Middle frontal gyrus (tissue), 1 donor: ENCODE results near the gene CXCR3.
A peak's percentile ranks its signal among the peaks of the same experiment; 100 is the strongest.
"Not testable (repeated sequence)": the region's sequence is repeated elsewhere in the genome, so short reads cannot be mapped to it uniquely, and the experiment has no call there.

Experiments used
- DNase-seq: peaks from one replicate; pipeline ENCODE4 v3.0.0-alpha.2; 2015; ENCODE audit warnings: low spot score; ENCODE audit errors: extremely low spot score

The CXCR3 gene

GRCh38 chrX:71618303-71618721, at the start of gene CXCR3:
Gene CXCR3 (minus strand): TSS chrX:71618511. CDS start chrX:71618449, 62 bp downstream.
- no peak for DNase-seq

GRCh38 chrX:71667328-71668247, 49.3 kb upstream of the CXCR3 start, which contains the start of gene LOC101059915:
Gene LOC101059915 (plus strand): TSS chrX:71667546.
- no peak for DNase-seq

- DNase-seq: no peak
Measured at GRCh38 chrX:71666240-71667223, 48.2 kb upstream of the CXCR3 start.

- no peak for DNase-seq
Measured at GRCh38 chrX:71665747-71666146, 47.4 kb upstream of the CXCR3 start.

- DNase-seq: no peak
Measured at GRCh38 chrX:71664889-71665491, 46.7 kb upstream of the CXCR3 start.

GRCh38 chrX:71664202-71664601, 45.9 kb upstream of the CXCR3 start:
- not testable (repeated sequence) for DNase-seq

GRCh38 chrX:71663238-71663637, 44.9 kb upstream of the CXCR3 start:
- not testable (repeated sequence) for DNase-seq

- not testable (repeated sequence) for DNase-seq
Measured at GRCh38 chrX:71662654-71663053, 44.3 kb upstream of the CXCR3 start.

GRCh38 chrX:71661919-71662318, 43.6 kb upstream of the CXCR3 start:
- DNase-seq: no peak

- DNase-seq: no peak
Measured at GRCh38 chrX:71660562-71661416, 42.5 kb upstream of the CXCR3 start.

GRCh38 chrX:71659959-71660358, 41.6 kb upstream of the CXCR3 start:
- no peak for DNase-seq

GRCh38 chrX:71659342-71659741, 41.0 kb upstream of the CXCR3 start:
- DNase-seq: no peak

GRCh38 chrX:71657267-71657666, 39.0 kb upstream of the CXCR3 start:
- no peak for DNase-seq

GRCh38 chrX:71653344-71653743, 35.0 kb upstream of the CXCR3 start:
- DNase-seq: no peak

GRCh38 chrX:71652405-71652804, 34.1 kb upstream of the CXCR3 start:
- peak; percentile 11 for DNase-seq

- no peak for DNase-seq
Measured at GRCh38 chrX:71650333-71650969, 32.1 kb upstream of the CXCR3 start.

- DNase-seq: not testable (repeated sequence)
Measured at GRCh38 chrX:71644406-71644805, 26.1 kb upstream of the CXCR3 start.

- DNase-seq: no peak
Measured at GRCh38 chrX:71640002-71640401, 21.7 kb upstream of the CXCR3 start.

- no peak for DNase-seq
Measured at GRCh38 chrX:71638409-71638808, 20.1 kb upstream of the CXCR3 start.

- no peak for DNase-seq
Measured at GRCh38 chrX:71637848-71638247, 19.5 kb upstream of the CXCR3 start.
